Loucy (cell line): ENCODE data around the gene KCNK18.

Experiments
- H2AFZ ChIP-seq: fragments of 200-600 bp; sonication (generic); 2 replicates; pipeline ENCODE4 v1.6.0; 2016; ENCODE audit warnings: antibody characterized with exemption, mild to moderate bottlenecking, low read length, moderate library complexity
- H3F3A ChIP-seq: fragments of 200-600 bp; 2 replicates; pipeline ENCODE4 v1.6.0; 2016; ENCODE audit warnings: antibody characterized with exemption, low read depth, mild to moderate bottlenecking
- H3K27me3 ChIP-seq: fragments of 200-600 bp; sonication (generic); 2 replicates; pipeline ENCODE4 v1.6.1; 2014; ENCODE audit warnings: low read length, mild to moderate bottlenecking; ENCODE audit not compliant: insufficient read depth, poor library complexity, severe bottlenecking
- H3K36me3 ChIP-seq: fragments of 200-600 bp; sonication (generic); 2 replicates; pipeline ENCODE4 v1.6.1; 2016; ENCODE audit warnings: low read length; ENCODE audit not compliant: insufficient read depth
- H3K4me1 ChIP-seq: fragments of 200-600 bp; sonication (generic); 2 replicates; pipeline ENCODE4 v1.5.1; 2014; ENCODE audit warnings: low read length, mild to moderate bottlenecking; ENCODE audit not compliant: insufficient read depth, poor library complexity, severe bottlenecking
- H3K4me2 ChIP-seq: fragments of 200-600 bp; sonication (generic); 2 replicates; pipeline ENCODE4 v1.6.0; 2014; ENCODE audit warnings: antibody characterized with exemption, low read length, low read depth, mild to moderate bottlenecking; ENCODE audit not compliant: poor library complexity, severe bottlenecking
- H3K4me3 ChIP-seq: fragments of 200-600 bp; sonication (generic); 2 replicates; pipeline ENCODE4 v1.5.1; 2014; ENCODE audit warnings: low read length, mild to moderate bottlenecking, mixed read lengths; ENCODE audit not compliant: poor library complexity, severe bottlenecking
- H3K79me2 ChIP-seq: fragments of 200-600 bp; sonication (generic); 2 replicates; pipeline ENCODE4 v1.6.1; 2014; ENCODE audit warnings: low read length; ENCODE audit not compliant: insufficient read depth
- H3K9ac ChIP-seq: fragments of 200-600 bp; sonication (generic); 2 replicates; pipeline ENCODE4 v1.6.0; 2014; ENCODE audit warnings: mild to moderate bottlenecking, low read depth, low read length, moderate library complexity; ENCODE audit not compliant: poor library complexity, severe bottlenecking
- H3K9me2 ChIP-seq: fragments of 200-600 bp; sonication (generic); replicated peaks from 2 replicates; pipeline ENCODE4 v1.6.1; 2016; ENCODE audit warnings: low read depth, low read length, mixed read lengths
- H3K9me3 ChIP-seq: fragments of 200-600 bp; sonication (generic); 2 replicates; pipeline ENCODE4 v1.6.1; 2014; ENCODE audit warnings: mild to moderate bottlenecking, antibody characterized with exemption, low read length, low read depth; ENCODE audit not compliant: insufficient read depth
- H4K20me1 ChIP-seq: fragments of 200-600 bp; sonication (generic); 2 replicates; pipeline ENCODE4 v1.6.0; 2014; ENCODE audit warnings: antibody characterized with exemption, low read length, mild to moderate bottlenecking; ENCODE audit not compliant: insufficient read depth, poor library complexity, severe bottlenecking
- EZH2phosphoT487 ChIP-seq: fragments of 200-600 bp; IDR thresholded peaks from 2 replicates; pipeline ENCODE4 v1.6.1; 2018; ENCODE audit warnings: antibody characterized with exemption, mild to moderate bottlenecking, moderate library complexity, borderline replicate concordance
- TF ChIP-seq, protein P1 (sequence below): fragments of 200-600 bp; sonication (generic); conservative IDR thresholded peaks from 2 replicates; pipeline ENCODE4 v1.5.1; 2014; ENCODE audit warnings: mild to moderate bottlenecking, antibody characterized with exemption, low read length

Gene KCNK18

DNA sequence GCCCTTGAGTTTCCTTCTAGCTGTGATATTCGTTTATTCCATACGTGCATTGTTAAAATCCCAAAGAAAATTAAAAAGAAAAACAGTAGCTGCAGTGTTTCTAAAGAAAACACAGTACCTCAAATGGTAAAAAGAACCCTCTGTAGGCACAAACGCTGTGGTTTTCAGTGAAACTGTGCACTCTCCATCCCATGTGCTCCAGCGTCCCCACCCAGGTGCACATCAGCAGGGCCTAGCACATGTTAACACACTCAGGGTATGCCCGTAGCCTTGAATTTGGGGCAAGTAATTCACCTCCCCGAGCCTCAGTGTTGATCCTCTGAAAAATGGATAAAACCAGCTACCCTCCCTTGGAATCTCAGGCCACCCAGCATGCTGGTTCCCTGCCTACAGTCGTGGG, 53.1 kb downstream of the KCNK18 start:
- TF ChIP-seq, protein P1, sequence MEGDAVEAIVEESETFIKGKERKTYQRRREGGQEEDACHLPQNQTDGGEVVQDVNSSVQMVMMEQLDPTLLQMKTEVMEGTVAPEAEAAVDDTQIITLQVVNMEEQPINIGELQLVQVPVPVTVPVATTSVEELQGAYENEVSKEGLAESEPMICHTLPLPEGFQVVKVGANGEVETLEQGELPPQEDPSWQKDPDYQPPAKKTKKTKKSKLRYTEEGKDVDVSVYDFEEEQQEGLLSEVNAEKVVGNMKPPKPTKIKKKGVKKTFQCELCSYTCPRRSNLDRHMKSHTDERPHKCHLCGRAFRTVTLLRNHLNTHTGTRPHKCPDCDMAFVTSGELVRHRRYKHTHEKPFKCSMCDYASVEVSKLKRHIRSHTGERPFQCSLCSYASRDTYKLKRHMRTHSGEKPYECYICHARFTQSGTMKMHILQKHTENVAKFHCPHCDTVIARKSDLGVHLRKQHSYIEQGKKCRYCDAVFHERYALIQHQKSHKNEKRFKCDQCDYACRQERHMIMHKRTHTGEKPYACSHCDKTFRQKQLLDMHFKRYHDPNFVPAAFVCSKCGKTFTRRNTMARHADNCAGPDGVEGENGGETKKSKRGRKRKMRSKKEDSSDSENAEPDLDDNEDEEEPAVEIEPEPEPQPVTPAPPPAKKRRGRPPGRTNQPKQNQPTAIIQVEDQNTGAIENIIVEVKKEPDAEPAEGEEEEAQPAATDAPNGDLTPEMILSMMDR = no peak
- TF ChIP-seq EZH2phosphoT487 = no peak
- Histone ChIP-seq H3K36me3 (no peaks in the 10 kb centered on the region), H3F3A (no peaks in the 10 kb centered on the region), H3K4me2 (no peak overlapping the region), H3K4me3 (no peak overlapping the region), H2AFZ (no peak overlapping the region), H3K79me2 (no peaks in the 10 kb centered on the region), H3K9me2 (no peaks in the 10 kb centered on the region), H3K4me1 (peaks cover 28% of the 10 kb centered on the region), H3K9ac (no peak overlapping the region), H3K27me3 (no peaks in the 10 kb centered on the region), H4K20me1 (no peaks in the 10 kb centered on the region), H3K9me3 (no peaks in the 10 kb centered on the region)

DNA sequence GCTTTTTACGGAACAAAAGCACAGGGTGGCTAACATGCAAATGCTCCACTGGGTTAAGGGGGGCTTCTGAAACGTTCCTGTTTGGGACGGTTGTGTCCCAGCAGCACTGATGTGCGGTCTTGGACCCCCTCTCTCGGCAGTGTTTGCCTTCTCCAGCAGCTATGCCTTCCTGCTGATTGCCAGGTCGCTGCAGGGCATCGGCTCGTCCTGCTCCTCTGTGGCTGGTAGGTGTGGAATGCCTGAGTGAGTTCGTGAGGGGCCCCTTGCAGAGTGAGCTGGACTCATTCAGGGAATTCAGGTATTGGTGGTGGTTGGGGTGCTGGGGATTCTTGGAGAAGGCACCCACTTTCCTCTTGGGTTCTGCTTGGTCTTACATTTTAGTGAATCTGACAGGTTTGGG, 56.6 kb downstream of the KCNK18 start:
- H2AFZ ChIP-seq = no peak overlapping the region
- peaks cover 14% of the 10 kb centered on the region for H3K4me1 ChIP-seq
- no peaks in the 10 kb centered on the region for H3K36me3 ChIP-seq
- H3K79me2 ChIP-seq = no peaks in the 10 kb centered on the region
- no peaks in the 10 kb centered on the region for H3K27me3 ChIP-seq
- no peaks in the 10 kb centered on the region for H3F3A ChIP-seq
- no peak overlapping the region for H3K9ac ChIP-seq
- H3K9me2 ChIP-seq = no peaks in the 10 kb centered on the region
- no peak overlapping the region for H3K4me2 ChIP-seq
- TF ChIP-seq, protein P1 = no peak
- TF ChIP-seq EZH2phosphoT487 = no peak
- H4K20me1 ChIP-seq = no peaks in the 10 kb centered on the region
- H3K4me3 ChIP-seq = no peak overlapping the region
- H3K9me3 ChIP-seq = no peaks in the 10 kb centered on the region

DNA sequence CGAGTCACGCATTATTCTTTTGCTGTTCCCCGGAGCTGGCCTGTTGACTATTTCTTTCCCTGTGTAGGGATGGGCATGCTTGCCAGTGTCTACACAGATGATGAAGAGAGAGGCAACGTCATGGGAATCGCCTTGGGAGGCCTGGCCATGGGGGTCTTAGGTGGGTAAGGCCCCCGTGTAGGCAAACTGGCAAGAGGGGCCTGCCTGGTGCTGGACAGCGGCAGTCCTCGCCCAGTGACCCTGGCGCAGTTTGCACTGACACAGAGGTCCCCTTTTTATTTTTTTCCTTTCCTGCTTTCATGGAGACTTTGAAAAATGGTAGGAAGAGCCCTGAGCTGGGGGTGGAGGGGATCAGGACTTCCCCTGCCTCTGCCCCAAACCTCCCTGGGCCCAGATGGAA, 57.0 kb downstream of the KCNK18 start:
- Histone ChIP-seq H4K20me1 (no peaks in the 10 kb centered on the region), H3K79me2 (no peaks in the 10 kb centered on the region), H3K36me3 (no peaks in the 10 kb centered on the region), H3K27me3 (no peaks in the 10 kb centered on the region), H3K9me3 (no peaks in the 10 kb centered on the region), H3K4me2 (no peak overlapping the region), H3F3A (no peaks in the 10 kb centered on the region), H3K4me1 (peaks cover 14% of the 10 kb centered on the region), H3K9ac (no peak overlapping the region), H2AFZ (no peak overlapping the region), H3K9me2 (no peaks in the 10 kb centered on the region), H3K4me3 (no peak overlapping the region)
- TF ChIP-seq EZH2phosphoT487 = no peak
- TF ChIP-seq, protein P1 = no peak
